ENCODE measurements around the gene EMP2. TPM values are rescaled to one million over a fixed set of nuclear protein-coding genes. Genes with fewer than 3 reads are reported as not detected.

EMP2 gene
- total and polyA plus RNA-seq, 2 of the 4 experiments (the other 2 are of a cell fraction): 13.8 to 18.3 TPM

DNA sequence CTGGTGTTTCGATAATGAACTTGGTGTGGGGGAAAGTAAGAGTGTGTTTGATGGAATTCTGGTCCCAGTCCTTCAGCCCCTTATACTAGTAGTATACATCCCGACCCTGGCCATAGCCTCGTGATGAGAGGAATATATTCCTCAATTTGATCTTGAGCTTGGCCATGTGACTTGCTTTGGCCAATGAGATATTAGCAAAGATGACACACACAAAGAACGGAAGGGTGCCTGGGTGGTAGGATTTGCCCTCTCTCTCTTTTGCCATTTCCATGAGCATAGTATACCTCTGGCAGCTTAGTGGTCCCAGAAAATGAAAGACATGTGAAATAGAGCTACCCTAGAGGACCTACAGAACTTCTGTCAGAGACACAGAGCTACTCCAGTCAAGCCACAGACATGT lies 2.9 kb upstream of the EMP2 start:
- Histone ChIP-seq H3K9ac (ENCODE audit: low read depth, low read length) (no peak overlapping the region), H2BK5ac (ENCODE audit: low read depth, low read length, poor library complexity, severe bottlenecking) (no peak overlapping the region), H3K18ac (ENCODE audit: low read depth, low read length) (no peak overlapping the region), H3K36me3 (ENCODE audit: control insufficient read depth, insufficient read depth, low read length) (no peaks in the 10 kb centered on the region), H3K56ac (ENCODE audit: extremely low read depth, insufficient read depth, low read length) (no peak overlapping the region), H4K5ac (ENCODE audit: low read depth, low read length) (no peak overlapping the region), H2AK9ac (replicated peaks; ENCODE audit: low read depth, low read length, poor library complexity) (no peak overlapping the region), H2BK120ac (ENCODE audit: low read depth, low read length) (no peak overlapping the region), H3K27me3 (ENCODE audit: control insufficient read depth, insufficient read depth, low read length) (no peaks in the 10 kb centered on the region), H3K4me1 (ENCODE audit: control insufficient read depth, insufficient read depth, low read length) (peaks cover 13% of the 10 kb centered on the region), H3K14ac (replicated peaks; ENCODE audit: low read depth, low read length) (no peak overlapping the region), H3K23ac (ENCODE audit: low read depth, low read length) (no peak overlapping the region), H4K20me1 (ENCODE audit: insufficient read depth, low read length) (no peaks in the 10 kb centered on the region), H2AFZ (replicated peaks; ENCODE audit: low read length, poor library complexity) (no peak overlapping the region), H3K79me1 (ENCODE audit: low read depth in 1 of 2, low read length in 2 of 2) (peaks cover 4 to 15% of the 10 kb centered on the region in 2 experiments; a peak in 1 of 4 replicates), H2BK15ac (ENCODE audit: low read depth, low read length) (no peak overlapping the region), H3K4ac (ENCODE audit: low read depth, low read length) (no peak overlapping the region), H3K27ac (ENCODE audit: insufficient read depth, low read length) (no peak overlapping the region), H4K91ac (ENCODE audit: insufficient read depth, low read depth, low read length) (no peak overlapping the region), H2BK20ac (ENCODE audit: low read depth, low read length) (no peak overlapping the region), H3K4me2 (ENCODE audit: low read depth, low read length) (no peak overlapping the region), H3K9me3 (ENCODE audit: control insufficient read depth, insufficient read depth, low read length) (no peaks in the 10 kb centered on the region), H3K9me1 (ENCODE audit: insufficient read depth, low read length) (peaks cover 7% of the 10 kb centered on the region; the same call in 1 of the 2 replicates), H2AK5ac (ENCODE audit: low read depth, low read length) (no peak overlapping the region), H4K8ac (ENCODE audit: low read depth in 2 of 2, low read length in 2 of 2) (no peak overlapping the region), H3K4me3 (ENCODE audit: insufficient read depth, low read depth, low read length) (no peak overlapping the region)
- ChIA-PET CTCF (no interaction called here), POLR2A (ENCODE audit: unreplicated experiment) (interaction anchor here (0.6 kb wide), 1 partner anchor 1213 kb away, joined by 9 read pairs; no protein-coding TSS in a partner anchor)
- intact Hi-C loops (cut with micrococcal nuclease): no loop called here
- no CpG with 5 or more reads among the region's 4 CpGs for WGBS, 2 experiments (ENCODE audit: extremely low coverage in 2 of 2, insufficient read length in 1 of 2)
- DNase-seq (no peak), ATAC-seq (ENCODE audit: low read depth) (no peak)
- in situ Hi-C loops (cut with MboI; ENCODE audit: low sequenced_read_pairs): no loop called here
- dilution Hi-C loops (cut with HindIII; ENCODE audit: low sequenced_read_pairs, unreplicated experiment): no loop called here
- no TSS peak for BruUV-seq (replicated peaks)
- no peak for TF ChIP-seq CHD1 (IDR thresholded peaks at IDR 0.05; ENCODE audit: low read depth, low read length)
- TF ChIP-seq, protein P1, sequence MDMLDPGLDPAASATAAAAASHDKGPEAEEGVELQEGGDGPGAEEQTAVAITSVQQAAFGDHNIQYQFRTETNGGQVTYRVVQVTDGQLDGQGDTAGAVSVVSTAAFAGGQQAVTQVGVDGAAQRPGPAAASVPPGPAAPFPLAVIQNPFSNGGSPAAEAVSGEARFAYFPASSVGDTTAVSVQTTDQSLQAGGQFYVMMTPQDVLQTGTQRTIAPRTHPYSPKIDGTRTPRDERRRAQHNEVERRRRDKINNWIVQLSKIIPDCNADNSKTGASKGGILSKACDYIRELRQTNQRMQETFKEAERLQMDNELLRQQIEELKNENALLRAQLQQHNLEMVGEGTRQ (IDR thresholded peaks at IDR 0.05; ENCODE audit: low read depth, low read length): no peak; the same call in 1 of the 2 replicates
- TF ChIP-seq CEBPB (IDR thresholded peaks at IDR 0.05; ENCODE audit: low read depth, low read length): no peak
- no peak for TF ChIP-seq RFX5 (IDR thresholded peaks at IDR 0.05; ENCODE audit: low read depth, low read length)
- no peak for TF ChIP-seq RAD21 (IDR thresholded peaks at IDR 0.05; ENCODE audit: low read length)
- TF ChIP-seq RCOR1 (IDR thresholded peaks at IDR 0.05; ENCODE audit: insufficient replicate concordance, low read length): no peak
- no peak for TF ChIP-seq MAFK (IDR thresholded peaks at IDR 0.05; ENCODE audit: low read depth, low read length)
- TF ChIP-seq NFE2L2 (IDR thresholded peaks at IDR 0.05; ENCODE audit: low read depth, low read length): no peak
- no peak for TF ChIP-seq POLR2A (IDR thresholded peaks at IDR 0.05; ENCODE audit: low read depth, low read length)
- TF ChIP-seq SMC3 (IDR thresholded peaks at IDR 0.05; ENCODE audit: low read depth, low read length): no peak
- TF ChIP-seq MAZ (IDR thresholded peaks at IDR 0.05; ENCODE audit: borderline replicate concordance, low read depth, low read length): no peak
- TF ChIP-seq CTCF (conservative IDR thresholded peaks at IDR 0.05; ENCODE audit: low read depth, low read length): no peak
- TF ChIP-seq ELK1 (IDR thresholded peaks at IDR 0.05; ENCODE audit: borderline replicate concordance, low read depth, low read length): no peak
- TF ChIP-seq BHLHE40 (IDR thresholded peaks at IDR 0.05; ENCODE audit: low read depth, low read length): no peak
- no peak for TF ChIP-seq FOS (IDR thresholded peaks at IDR 0.05; ENCODE audit: low read depth, low read length)
- no peak for TF ChIP-seq MXI1 (IDR thresholded peaks at IDR 0.05; ENCODE audit: borderline replicate concordance, low read depth, low read length)
